ENCODE data around the gene ITIH5. TPM values are rescaled to one million over a fixed set of nuclear protein-coding genes. Genes with fewer than 3 reads are reported as not detected.
A peak's percentile ranks its signal among the peaks of the same experiment; 100 is the strongest.

Gene ITIH5
- total RNA-seq, 4 donors from 2014 or later = 4.4 to 10.7 (median 8.3) TPM

DNA sequence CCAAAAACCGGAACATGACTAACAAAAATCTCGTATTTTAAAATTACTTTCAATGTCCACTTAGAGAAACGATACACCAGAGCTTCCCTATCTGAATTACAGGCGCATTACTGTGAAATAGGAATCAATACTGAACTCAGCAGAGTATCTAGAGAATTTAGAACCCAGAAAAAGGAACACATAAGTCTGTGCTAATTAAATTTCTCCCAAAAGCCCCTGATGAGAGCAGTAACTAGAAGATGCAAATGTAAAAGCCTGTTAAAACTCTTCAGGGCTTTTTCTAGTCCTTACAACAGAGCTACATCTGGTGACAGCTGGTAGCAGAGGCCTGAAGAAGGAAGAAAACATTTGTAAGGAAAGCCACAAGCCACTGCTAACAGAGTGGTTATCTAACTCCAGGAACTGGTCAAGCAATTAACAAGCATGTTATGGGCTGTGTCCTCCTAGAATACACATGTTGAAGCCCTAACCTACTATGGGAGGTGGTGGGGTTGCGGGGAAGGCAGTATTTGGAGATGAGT, 24.2 kb downstream of the ITIH5 start:
- H3K4me3 ChIP-seq (ENCODE audit: low read depth, poor library complexity, severe bottlenecking) = no peak overlapping the region
- no peak for TF ChIP-seq POLR2A (IDR thresholded peaks at IDR 0.05)
- DNase-seq (ENCODE audit: low spot score in 2 of 2) = no peak
- intact Hi-C loops (cut with DNase I; ENCODE audit: low total_unique reads) = no loop called here
- WGBS, 2 donors = 79 to 94% methylated on average over 5 of the region's 5 CpGs

GRCh38 chr10:7635408-7636125, 31.2 kb downstream of the ITIH5 start:
- no peak for DNase-seq (ENCODE audit: low spot score in 2 of 2)
- no peak overlapping the region for H3K4me3 ChIP-seq (ENCODE audit: low read depth, poor library complexity, severe bottlenecking)
- TF ChIP-seq, protein P1, sequence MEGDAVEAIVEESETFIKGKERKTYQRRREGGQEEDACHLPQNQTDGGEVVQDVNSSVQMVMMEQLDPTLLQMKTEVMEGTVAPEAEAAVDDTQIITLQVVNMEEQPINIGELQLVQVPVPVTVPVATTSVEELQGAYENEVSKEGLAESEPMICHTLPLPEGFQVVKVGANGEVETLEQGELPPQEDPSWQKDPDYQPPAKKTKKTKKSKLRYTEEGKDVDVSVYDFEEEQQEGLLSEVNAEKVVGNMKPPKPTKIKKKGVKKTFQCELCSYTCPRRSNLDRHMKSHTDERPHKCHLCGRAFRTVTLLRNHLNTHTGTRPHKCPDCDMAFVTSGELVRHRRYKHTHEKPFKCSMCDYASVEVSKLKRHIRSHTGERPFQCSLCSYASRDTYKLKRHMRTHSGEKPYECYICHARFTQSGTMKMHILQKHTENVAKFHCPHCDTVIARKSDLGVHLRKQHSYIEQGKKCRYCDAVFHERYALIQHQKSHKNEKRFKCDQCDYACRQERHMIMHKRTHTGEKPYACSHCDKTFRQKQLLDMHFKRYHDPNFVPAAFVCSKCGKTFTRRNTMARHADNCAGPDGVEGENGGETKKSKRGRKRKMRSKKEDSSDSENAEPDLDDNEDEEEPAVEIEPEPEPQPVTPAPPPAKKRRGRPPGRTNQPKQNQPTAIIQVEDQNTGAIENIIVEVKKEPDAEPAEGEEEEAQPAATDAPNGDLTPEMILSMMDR (IDR thresholded peaks at IDR 0.05) = no peak
- no peak for TF ChIP-seq POLR2A (IDR thresholded peaks at IDR 0.05)
- intact Hi-C loops (cut with DNase I; ENCODE audit: low total_unique reads) = no loop called here
- WGBS, 2 donors = 93 to 94% methylated on average over 7 of the region's 7 CpGs

DNA sequence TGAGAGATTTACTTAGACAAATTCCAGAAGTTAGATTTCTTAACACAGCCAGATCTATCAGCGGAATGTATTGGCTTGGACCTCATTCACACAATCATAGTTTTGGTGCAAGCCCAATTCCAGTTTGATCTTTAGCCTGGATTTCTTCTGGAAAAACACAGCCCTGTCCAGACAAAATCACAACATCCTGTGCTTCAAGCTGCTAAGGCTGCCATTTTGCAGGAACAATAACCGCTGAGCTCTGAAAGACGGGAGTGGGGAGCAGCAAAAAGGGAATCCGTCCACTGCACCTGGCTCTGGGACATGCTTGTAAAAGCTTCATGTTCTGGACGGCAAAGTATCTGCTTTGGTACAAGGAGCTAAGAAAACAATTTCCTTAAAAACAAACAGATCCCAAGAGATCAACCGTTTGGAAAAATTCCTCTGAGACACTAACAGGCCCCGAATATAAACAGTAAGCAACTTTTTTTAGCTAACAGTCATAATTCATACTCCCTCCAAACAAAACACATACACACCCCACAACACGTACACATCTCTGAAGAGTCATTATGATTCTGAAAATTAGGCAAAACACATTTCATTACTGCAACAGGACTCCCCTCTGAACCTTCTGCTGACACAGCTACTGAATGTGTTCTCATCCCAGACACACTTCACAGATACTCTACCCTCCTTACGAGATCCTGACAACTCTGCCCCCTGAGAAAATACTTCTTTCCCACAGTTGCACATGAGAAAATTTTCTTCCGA, 32.4 kb downstream of the ITIH5 start:
- WGBS, 2 donors = 60 to 67% methylated on average over 10 of the region's 10 CpGs
- intact Hi-C loops (cut with DNase I; ENCODE audit: low total_unique reads) = no loop called here
- no peak for TF ChIP-seq POLR2A (IDR thresholded peaks at IDR 0.05)
- TF ChIP-seq, protein P1 (IDR thresholded peaks at IDR 0.05) = no peak
- H3K4me3 ChIP-seq (ENCODE audit: low read depth, poor library complexity, severe bottlenecking) = no peak overlapping the region
- DNase-seq (ENCODE audit: low spot score in 2 of 2) = peak in 1 of 2 donors; percentile 30

GRCh38 chr10:7626283-7626682, 40.5 kb downstream of the ITIH5 start:
- no peak overlapping the region for H3K4me3 ChIP-seq (ENCODE audit: low read depth, poor library complexity, severe bottlenecking)
- TF ChIP-seq, protein P1 (IDR thresholded peaks at IDR 0.05) = no peak
- TF ChIP-seq POLR2A (IDR thresholded peaks at IDR 0.05) = no peak
- 32 to 41% methylated on average over 10 of the region's 10 CpGs for WGBS, 2 donors
- DNase-seq (ENCODE audit: low spot score in 2 of 2) = no peak
- intact Hi-C loops (cut with DNase I; ENCODE audit: low total_unique reads) = no loop called here

- 61 to 77% methylated on average over 7 of the region's 7 CpGs for WGBS, 2 donors
- DNase-seq (ENCODE audit: low spot score in 2 of 2) = no peak
- no peak overlapping the region for H3K4me3 ChIP-seq (ENCODE audit: low read depth, poor library complexity, severe bottlenecking)
- intact Hi-C loops (cut with DNase I; ENCODE audit: low total_unique reads) = no loop called here
- TF ChIP-seq, protein P1 (IDR thresholded peaks at IDR 0.05) = no peak
- no peak for TF ChIP-seq POLR2A (IDR thresholded peaks at IDR 0.05)
Observed at GRCh38 chr10:7625836-7626235, 40.9 kb downstream of the ITIH5 start.

DNA sequence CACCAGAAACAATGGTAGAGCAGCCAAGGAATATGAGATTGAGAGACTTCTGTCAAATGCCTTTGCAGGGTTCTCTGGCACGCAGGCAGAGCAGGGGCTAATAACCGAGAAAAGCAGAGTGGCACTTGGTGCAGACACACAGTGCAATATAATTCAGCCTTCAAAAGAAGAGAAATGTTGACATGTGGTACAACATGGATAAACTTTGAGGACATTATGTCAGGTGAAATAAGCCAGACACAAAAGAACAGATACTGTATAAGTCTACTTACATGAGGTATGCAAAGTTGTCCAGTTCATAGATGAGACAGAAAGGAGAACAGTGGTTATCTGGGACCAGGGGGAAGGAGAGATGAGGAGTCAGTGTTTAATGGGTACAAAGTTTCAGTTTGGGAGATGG, 41.8 kb downstream of the ITIH5 start:
- intact Hi-C loops (cut with DNase I; ENCODE audit: low total_unique reads) = no loop called here
- 96 to 100% methylated on average over 2 of the region's 2 CpGs for WGBS, 2 donors
- H3K4me3 ChIP-seq (ENCODE audit: low read depth, poor library complexity, severe bottlenecking) = no peak overlapping the region
- TF ChIP-seq POLR2A (IDR thresholded peaks at IDR 0.05) = no peak
- TF ChIP-seq, protein P1 (IDR thresholded peaks at IDR 0.05) = no peak
- DNase-seq (ENCODE audit: low spot score in 2 of 2) = no peak
